Hepatocyte (in vitro differentiated cells): ENCODE measurements around the gene KDM8. TPM values are rescaled to one million over a fixed set of nuclear protein-coding genes. Genes with fewer than 3 reads are reported as not detected.

Experiments used
- DNase-seq: peaks from one replicate; pipeline ENCODE4 v3.0.0-alpha.2; 2016; ENCODE audit warnings: low spot score
- H2AFZ ChIP-seq: fragments of 200-600 bp; sonication (generic); 2 replicates; pipeline ENCODE4 v1.6.0; 2016; ENCODE audit warnings: antibody characterized with exemption, mild to moderate bottlenecking
- H3K27ac ChIP-seq: fragments of 200-600 bp; sonication (generic); 2 replicates; pipeline ENCODE4 v1.5.1; 2016; ENCODE audit warnings: mild to moderate bottlenecking
- H3K27me3 ChIP-seq: fragments of 200-600 bp; sonication (generic); 2 replicates; pipeline ENCODE4 v1.6.1; 2016
- H3K36me3 ChIP-seq: fragments of 200-600 bp; sonication (generic); replicated peaks from 2 replicates; pipeline ENCODE4 v1.5.1; 2016; ENCODE audit warnings: low read depth; ENCODE audit not compliant: insufficient read depth
- H3K4me1 ChIP-seq: fragments of 200-600 bp; sonication (generic); 2 replicates; pipeline ENCODE4 v1.5.1; 2016; ENCODE audit warnings: mild to moderate bottlenecking, moderate library complexity; ENCODE audit not compliant: insufficient read depth
- H3K4me2 ChIP-seq: fragments of 200-600 bp; sonication (generic); 2 replicates; pipeline ENCODE4 v1.6.0; 2016
- H3K4me3 ChIP-seq: fragments of 200-600 bp; sonication (generic); 2 replicates; pipeline ENCODE4 v1.5.1; 2016; ENCODE audit warnings: mild to moderate bottlenecking
- H3K79me2 ChIP-seq: fragments of 200-600 bp; sonication (generic); 2 replicates; pipeline ENCODE4 v1.6.0; 2017; ENCODE audit warnings: mild to moderate bottlenecking
- H3K9me2 ChIP-seq: fragments of 200-600 bp; sonication (generic); replicated peaks from 2 replicates; pipeline ENCODE4 v1.6.0; 2017; ENCODE audit warnings: mild to moderate bottlenecking; ENCODE audit not compliant: insufficient read depth
- H3K9me3 ChIP-seq: fragments of 200-600 bp; sonication (generic); 2 replicates; pipeline ENCODE4 v1.5.1; 2016; ENCODE audit warnings: low read depth, mild to moderate bottlenecking
- H4K20me1 ChIP-seq: fragments of 200-600 bp; sonication (generic); 2 replicates; pipeline ENCODE4 v1.6.0; 2016; ENCODE audit warnings: mild to moderate bottlenecking; ENCODE audit not compliant: insufficient read depth, poor library complexity, severe bottlenecking
- CTCF ChIP-seq: fragments of 200-600 bp; sonication (generic); IDR thresholded peaks from 2 replicates; pipeline ENCODE4 v1.5.1; 2016; ENCODE audit warnings: antibody characterized with exemption, mild to moderate bottlenecking; ENCODE audit not compliant: poor library complexity
- EZH2 ChIP-seq: fragments of 200-600 bp; sonication (generic); IDR thresholded peaks from 2 replicates; pipeline ENCODE4 v1.6.1; 2016; ENCODE audit warnings: antibody characterized with exemption, mild to moderate bottlenecking, borderline replicate concordance
- EZH2phosphoT487 ChIP-seq: fragments of 200-600 bp; sonication (generic); IDR thresholded peaks from one replicate; pipeline ENCODE4 v1.6.1; 2018; ENCODE audit warnings: antibody characterized with exemption, mild to moderate bottlenecking, low read depth, moderate library complexity; ENCODE audit not compliant: unreplicated experiment, severe bottlenecking
- WGBS: methylation state at CpG from one replicate; pipeline ENCODE4 v1.1.6; 2016; ENCODE audit warnings: low lambda C conversion rate; ENCODE audit errors: missing lambda C conversion rate; 5-methylcytosine and 5-hydroxymethylcytosine counted together
- polyA plus RNA-seq: library from polyadenylated mRNA; unstranded; fragments of >200 nt; fragmentation: Nextera tagmentation; extraction: Ambion mirVana; gene quantifications from 2 replicates; pipeline ENCODE4 v1.2.1, GENCODE V29; 2016
- total RNA-seq: library from RNA; depleted of rRNA; stranded (reverse); fragments of >200 nt; gene quantifications from 2 replicates; pipeline ENCODE4 v1.2.3, GENCODE V29; 2014

KDM8 gene
- total and polyA plus RNA-seq, 2 experiments from 2014 or later: 7.2 to 9.7 TPM

- no peak overlapping the region for H3K27ac ChIP-seq
- WGBS: 85% methylated on average over 8 of the region's 8 CpGs
- no peaks in the 10 kb centered on the region for H3K9me2 ChIP-seq
- TF ChIP-seq EZH2phosphoT487: no peak
- TF ChIP-seq EZH2: no peak
- TF ChIP-seq CTCF: no peak
- H3K27me3 ChIP-seq: no peaks in the 10 kb centered on the region
- no peak overlapping the region for H2AFZ ChIP-seq
- DNase-seq: no peak
- H3K79me2 ChIP-seq: no peaks in the 10 kb centered on the region
- H3K4me2 ChIP-seq: no peak overlapping the region
- no peaks in the 10 kb centered on the region for H3K9me3 ChIP-seq
- H3K36me3 ChIP-seq: no peaks in the 10 kb centered on the region
- no peak overlapping the region for H3K4me3 ChIP-seq
- H4K20me1 ChIP-seq: no peaks in the 10 kb centered on the region
- no peaks in the 10 kb centered on the region for H3K4me1 ChIP-seq
Measured at GRCh38 chr16:27231692-27232060, 28.4 kb downstream of the KDM8 start.

- no peak overlapping the region for H3K4me2 ChIP-seq
- DNase-seq: no peak
- TF ChIP-seq CTCF: no peak
- no peak for TF ChIP-seq EZH2phosphoT487
- TF ChIP-seq EZH2: no peak
- 88% methylated on average over 26 of the region's 26 CpGs for WGBS
- H2AFZ ChIP-seq: no peak overlapping the region
- H4K20me1 ChIP-seq: no peaks in the 10 kb centered on the region
- H3K36me3 ChIP-seq: no peaks in the 10 kb centered on the region
- H3K4me1 ChIP-seq: no peaks in the 10 kb centered on the region
- H3K9me2 ChIP-seq: no peaks in the 10 kb centered on the region
- no peaks in the 10 kb centered on the region for H3K79me2 ChIP-seq
- no peaks in the 10 kb centered on the region for H3K27me3 ChIP-seq
- H3K27ac ChIP-seq: no peak overlapping the region
- H3K4me3 ChIP-seq: no peak overlapping the region
- no peaks in the 10 kb centered on the region for H3K9me3 ChIP-seq
Measured at GRCh38 chr16:27232061-27232900, 29.0 kb downstream of the KDM8 start.

- Histone ChIP-seq H3K27ac (no peak overlapping the region), H4K20me1 (no peaks in the 10 kb centered on the region), H3K9me2 (no peaks in the 10 kb centered on the region), H3K4me1 (no peaks in the 10 kb centered on the region), H2AFZ (no peak overlapping the region), H3K27me3 (no peaks in the 10 kb centered on the region), H3K4me2 (no peak overlapping the region), H3K9me3 (no peaks in the 10 kb centered on the region), H3K4me3 (no peak overlapping the region), H3K36me3 (no peaks in the 10 kb centered on the region), H3K79me2 (no peaks in the 10 kb centered on the region)
- TF ChIP-seq CTCF (no peak), EZH2phosphoT487 (no peak), EZH2 (no peak)
- WGBS: 85% methylated on average over 13 of the region's 13 CpGs
- no peak for DNase-seq
Measured at GRCh38 chr16:27232901-27233625, 29.7 kb downstream of the KDM8 start.
